ENCODE results near the gene FASTKD3.

DNA sequence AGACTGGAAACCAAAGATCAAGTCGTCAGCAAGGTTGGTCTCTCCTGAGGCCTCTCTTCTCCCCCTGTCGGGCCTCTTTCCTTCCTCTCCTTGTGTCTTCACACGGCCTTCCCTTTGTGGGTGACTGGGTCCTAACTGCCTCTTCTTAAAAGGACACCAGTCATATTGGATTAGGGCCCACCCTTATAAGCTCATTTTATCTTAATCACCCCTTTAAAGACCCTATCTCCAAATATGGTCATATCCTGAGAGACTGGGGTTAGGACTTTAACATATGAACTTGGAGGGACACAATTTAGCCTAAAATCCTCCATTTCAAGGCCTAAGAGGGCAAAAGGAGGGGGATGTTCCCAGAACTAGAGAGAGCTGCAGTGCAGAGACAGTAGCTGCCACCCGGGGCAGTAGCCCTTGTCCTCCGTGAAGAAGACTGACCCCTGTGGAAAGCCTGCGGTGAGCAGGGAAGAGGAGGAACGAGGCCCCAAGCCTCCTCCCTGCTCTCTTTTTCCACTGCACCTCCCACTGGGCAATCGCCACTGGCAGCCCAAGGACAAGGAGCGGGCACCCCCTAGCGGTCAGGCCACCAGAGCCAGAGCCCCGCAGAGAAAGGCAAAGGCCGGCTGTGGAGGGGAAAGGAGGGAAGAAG lies 52.8 kb downstream of the FASTKD3 start:
- TF ChIP-seq, protein P1, sequence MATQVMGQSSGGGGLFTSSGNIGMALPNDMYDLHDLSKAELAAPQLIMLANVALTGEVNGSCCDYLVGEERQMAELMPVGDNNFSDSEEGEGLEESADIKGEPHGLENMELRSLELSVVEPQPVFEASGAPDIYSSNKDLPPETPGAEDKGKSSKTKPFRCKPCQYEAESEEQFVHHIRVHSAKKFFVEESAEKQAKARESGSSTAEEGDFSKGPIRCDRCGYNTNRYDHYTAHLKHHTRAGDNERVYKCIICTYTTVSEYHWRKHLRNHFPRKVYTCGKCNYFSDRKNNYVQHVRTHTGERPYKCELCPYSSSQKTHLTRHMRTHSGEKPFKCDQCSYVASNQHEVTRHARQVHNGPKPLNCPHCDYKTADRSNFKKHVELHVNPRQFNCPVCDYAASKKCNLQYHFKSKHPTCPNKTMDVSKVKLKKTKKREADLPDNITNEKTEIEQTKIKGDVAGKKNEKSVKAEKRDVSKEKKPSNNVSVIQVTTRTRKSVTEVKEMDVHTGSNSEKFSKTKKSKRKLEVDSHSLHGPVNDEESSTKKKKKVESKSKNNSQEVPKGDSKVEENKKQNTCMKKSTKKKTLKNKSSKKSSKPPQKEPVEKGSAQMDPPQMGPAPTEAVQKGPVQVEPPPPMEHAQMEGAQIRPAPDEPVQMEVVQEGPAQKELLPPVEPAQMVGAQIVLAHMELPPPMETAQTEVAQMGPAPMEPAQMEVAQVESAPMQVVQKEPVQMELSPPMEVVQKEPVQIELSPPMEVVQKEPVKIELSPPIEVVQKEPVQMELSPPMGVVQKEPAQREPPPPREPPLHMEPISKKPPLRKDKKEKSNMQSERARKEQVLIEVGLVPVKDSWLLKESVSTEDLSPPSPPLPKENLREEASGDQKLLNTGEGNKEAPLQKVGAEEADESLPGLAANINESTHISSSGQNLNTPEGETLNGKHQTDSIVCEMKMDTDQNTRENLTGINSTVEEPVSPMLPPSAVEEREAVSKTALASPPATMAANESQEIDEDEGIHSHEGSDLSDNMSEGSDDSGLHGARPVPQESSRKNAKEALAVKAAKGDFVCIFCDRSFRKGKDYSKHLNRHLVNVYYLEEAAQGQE (IDR thresholded peaks at IDR 0.05; ENCODE audit: insufficient read depth in 1 of 2, low read depth in 2 of 2, low read length in 2 of 2) = no peak
- TF ChIP-seq POLR2AphosphoS5 (IDR thresholded peaks at IDR 0.05; ENCODE audit: low read depth, low read length) (no peak), FOXP2 (optimal IDR thresholded peaks at IDR 0.05; ENCODE audit: borderline replicate concordance, extremely low read depth, extremely low read length, insufficient read depth) (no peak)
